Measurements from ENCODE around the gene VIPR1. TPM values are rescaled to one million over a fixed set of nuclear protein-coding genes. Genes with fewer than 3 reads are reported as not detected.
A peak's percentile ranks its signal among the peaks of the same experiment; 100 is the strongest.
"Not testable (repeated sequence)": the region's sequence is repeated elsewhere in the genome, so short reads cannot be mapped to it uniquely, and the experiment has no call there.

The VIPR1 gene
- total RNA-seq, 1 experiment from 2014 or later = not detected

- no peak for DNase-seq (ENCODE audit: low spot score)
Observed at GRCh38 chr3:42532229-42532628, 29.8 kb downstream of the VIPR1 start.

GRCh38 chr3:42533161-42533897, 30.9 kb downstream of the VIPR1 start:
- DNase-seq (ENCODE audit: low spot score) = no peak

GRCh38 chr3:42535981-42536784, 33.7 kb downstream of the VIPR1 start:
- DNase-seq (ENCODE audit: low spot score) = peak; percentile 13

- DNase-seq (ENCODE audit: low spot score) = no peak
Observed at GRCh38 chr3:42537350-42537749, 34.9 kb downstream of the VIPR1 start.

GRCh38 chr3:42539871-42540714, 37.6 kb downstream of the VIPR1 start:
- DNase-seq (ENCODE audit: low spot score) = peak; percentile 18

GRCh38 chr3:42541079-42541478, 38.6 kb downstream of the VIPR1 start:
- DNase-seq (ENCODE audit: low spot score) = no peak

GRCh38 chr3:42544492-42545283, 42.2 kb downstream of the VIPR1 start:
- DNase-seq (ENCODE audit: low spot score) = peak; percentile 7

- DNase-seq (ENCODE audit: low spot score) = no peak
Observed at GRCh38 chr3:42545284-42545900, 42.9 kb downstream of the VIPR1 start.

GRCh38 chr3:42546691-42547213, 44.3 kb downstream of the VIPR1 start:
- DNase-seq (ENCODE audit: low spot score) = no peak

- peak; percentile 29 for DNase-seq (ENCODE audit: low spot score)
Observed at GRCh38 chr3:42547401-42547945, 45.0 kb downstream of the VIPR1 start.

- no peak for DNase-seq (ENCODE audit: low spot score)
Observed at GRCh38 chr3:42549131-42549530, 46.7 kb downstream of the VIPR1 start.

GRCh38 chr3:42550250-42550649, 47.8 kb downstream of the VIPR1 start:
- no peak for DNase-seq (ENCODE audit: low spot score)

- DNase-seq (ENCODE audit: low spot score) = no peak
Observed at GRCh38 chr3:42552830-42553229, 50.4 kb downstream of the VIPR1 start.

GRCh38 chr3:42556089-42556632, 53.7 kb downstream of the VIPR1 start:
- no peak for DNase-seq (ENCODE audit: low spot score)

- DNase-seq (ENCODE audit: low spot score) = not testable (repeated sequence)
Observed at GRCh38 chr3:42556817-42557216, 54.4 kb downstream of the VIPR1 start.

GRCh38 chr3:42557854-42558253, 55.4 kb downstream of the VIPR1 start:
- no peak for DNase-seq (ENCODE audit: low spot score)

GRCh38 chr3:42562047-42562907, 59.8 kb downstream of the VIPR1 start:
- no peak for DNase-seq (ENCODE audit: low spot score)

GRCh38 chr3:42569593-42570142, 67.2 kb downstream of the VIPR1 start:
- DNase-seq (ENCODE audit: low spot score) = no peak

- peak; percentile 8 for DNase-seq (ENCODE audit: low spot score)
Observed at GRCh38 chr3:42572278-42572677, 69.8 kb downstream of the VIPR1 start.
